HG03457 (cell line): ENCODE measurements around the gene STK33.
A peak's percentile ranks its signal among the peaks of the same experiment; 100 is the strongest.

Experiments
- ATAC-seq: cut with Tn5 transposase; IDR thresholded peaks from one replicate; pipeline ENCODE4 v1.9.1; 2021; ENCODE audit warnings: moderate number of reproducible peaks; ENCODE audit not compliant: unreplicated experiment

Gene STK33

GRCh38 chr11:8593935-8594909, at the start of gene STK33:
TSS of gene STK33 (minus strand) at chr11:8594228. CDS start at chr11:8474905, 119,323 bp downstream.
- ATAC-seq = peak; percentile 78

GRCh38 chr11:8642196-8642841, 48.3 kb upstream of the STK33 start:
- no peak for ATAC-seq

GRCh38 chr11:8641332-8641731, 47.3 kb upstream of the STK33 start:
- ATAC-seq = no peak

GRCh38 chr11:8640267-8640906, 46.4 kb upstream of the STK33 start:
- no peak for ATAC-seq

GRCh38 chr11:8639655-8640054, 45.6 kb upstream of the STK33 start:
- ATAC-seq = no peak

GRCh38 chr11:8638300-8638699, 44.3 kb upstream of the STK33 start:
- ATAC-seq = no peak

GRCh38 chr11:8636127-8636526, 42.1 kb upstream of the STK33 start:
- no peak for ATAC-seq

GRCh38 chr11:8634498-8634897, 40.5 kb upstream of the STK33 start:
- no peak for ATAC-seq

- no peak for ATAC-seq
Observed at GRCh38 chr11:8631395-8632118, 37.5 kb upstream of the STK33 start.

GRCh38 chr11:8624698-8625097, 30.7 kb upstream of the STK33 start:
- ATAC-seq = no peak

- ATAC-seq = no peak
Observed at GRCh38 chr11:8621147-8621546, 27.1 kb upstream of the STK33 start.

- ATAC-seq = no peak
Observed at GRCh38 chr11:8617063-8617462, 23.0 kb upstream of the STK33 start.

GRCh38 chr11:8615291-8616032, 21.4 kb upstream of the STK33 start:
- no peak for ATAC-seq

GRCh38 chr11:8614497-8614896, 20.5 kb upstream of the STK33 start:
- no peak for ATAC-seq

GRCh38 chr11:8613036-8613435, 19.0 kb upstream of the STK33 start:
- no peak for ATAC-seq

- ATAC-seq = no peak
Observed at GRCh38 chr11:8612522-8612921, 18.5 kb upstream of the STK33 start.

GRCh38 chr11:8610532-8611116, 16.6 kb upstream of the STK33 start:
- no peak for ATAC-seq

GRCh38 chr11:8608652-8609051, 14.6 kb upstream of the STK33 start:
- ATAC-seq = no peak

GRCh38 chr11:8605971-8606563, 12.0 kb upstream of the STK33 start:
- no peak for ATAC-seq
